ENCODE data around the gene PVALEF. TPM values are rescaled to one million over a fixed set of nuclear protein-coding genes. Genes with fewer than 3 reads are reported as not detected.

PVALEF gene
- total RNA-seq, 1 donor, result not detected

DNA sequence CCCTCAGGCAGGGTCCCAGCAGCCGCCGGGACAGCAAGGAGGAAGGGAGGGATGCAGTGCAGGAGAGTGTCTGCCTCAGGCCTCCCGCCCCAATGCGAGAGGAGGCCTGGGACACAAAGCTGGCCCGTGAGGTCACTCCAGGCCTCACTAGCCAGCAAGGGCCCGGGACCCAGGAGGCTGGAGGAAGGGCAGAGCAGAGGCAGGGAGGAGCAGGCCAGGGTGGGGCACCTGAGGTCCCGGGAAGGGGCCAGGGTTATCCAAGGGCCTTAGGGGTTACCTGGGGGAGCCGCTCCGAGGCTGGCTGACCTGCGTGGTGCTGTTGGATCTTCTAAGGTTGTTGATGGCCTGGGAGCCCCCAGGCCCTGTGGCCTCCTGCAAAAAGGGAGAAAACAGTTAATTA is 43.3 kb downstream of the PVALEF start:
- Histone ChIP-seq H2AFZ (ENCODE audit: low read length) (no peak overlapping the region), H3K79me2 (ENCODE audit: insufficient read depth, low read length) (no peaks in the 10 kb centered on the region), H3K27me3 (ENCODE audit: insufficient read depth, low read length) (no peaks in the 10 kb centered on the region), H3K4me1 (ENCODE audit: insufficient read depth, low read length) (peaks cover 10% of the 10 kb centered on the region), H3K36me3 (ENCODE audit: insufficient read depth, low read length) (no peaks in the 10 kb centered on the region), H4K20me1 (ENCODE audit: insufficient read depth, low read length) (peaks cover 4% of the 10 kb centered on the region), H3K4me2 (ENCODE audit: insufficient read depth, low read length) (no peak overlapping the region), H3K4me3 (ENCODE audit: insufficient read depth, low read length) (no peak overlapping the region), H3K27ac (ENCODE audit: low read depth, low read length) (no peak overlapping the region), H3K9me3 (ENCODE audit: low read depth, low read length) (no peaks in the 10 kb centered on the region)
- DNase-seq (ENCODE audit: insufficient read length, low spot score, missing footprints), result peak; percentile 77
- TF ChIP-seq, protein P1, sequence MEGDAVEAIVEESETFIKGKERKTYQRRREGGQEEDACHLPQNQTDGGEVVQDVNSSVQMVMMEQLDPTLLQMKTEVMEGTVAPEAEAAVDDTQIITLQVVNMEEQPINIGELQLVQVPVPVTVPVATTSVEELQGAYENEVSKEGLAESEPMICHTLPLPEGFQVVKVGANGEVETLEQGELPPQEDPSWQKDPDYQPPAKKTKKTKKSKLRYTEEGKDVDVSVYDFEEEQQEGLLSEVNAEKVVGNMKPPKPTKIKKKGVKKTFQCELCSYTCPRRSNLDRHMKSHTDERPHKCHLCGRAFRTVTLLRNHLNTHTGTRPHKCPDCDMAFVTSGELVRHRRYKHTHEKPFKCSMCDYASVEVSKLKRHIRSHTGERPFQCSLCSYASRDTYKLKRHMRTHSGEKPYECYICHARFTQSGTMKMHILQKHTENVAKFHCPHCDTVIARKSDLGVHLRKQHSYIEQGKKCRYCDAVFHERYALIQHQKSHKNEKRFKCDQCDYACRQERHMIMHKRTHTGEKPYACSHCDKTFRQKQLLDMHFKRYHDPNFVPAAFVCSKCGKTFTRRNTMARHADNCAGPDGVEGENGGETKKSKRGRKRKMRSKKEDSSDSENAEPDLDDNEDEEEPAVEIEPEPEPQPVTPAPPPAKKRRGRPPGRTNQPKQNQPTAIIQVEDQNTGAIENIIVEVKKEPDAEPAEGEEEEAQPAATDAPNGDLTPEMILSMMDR (IDR thresholded peaks at IDR 0.05; ENCODE audit: extremely low read depth, low read depth, low read length), result no peak

DNA sequence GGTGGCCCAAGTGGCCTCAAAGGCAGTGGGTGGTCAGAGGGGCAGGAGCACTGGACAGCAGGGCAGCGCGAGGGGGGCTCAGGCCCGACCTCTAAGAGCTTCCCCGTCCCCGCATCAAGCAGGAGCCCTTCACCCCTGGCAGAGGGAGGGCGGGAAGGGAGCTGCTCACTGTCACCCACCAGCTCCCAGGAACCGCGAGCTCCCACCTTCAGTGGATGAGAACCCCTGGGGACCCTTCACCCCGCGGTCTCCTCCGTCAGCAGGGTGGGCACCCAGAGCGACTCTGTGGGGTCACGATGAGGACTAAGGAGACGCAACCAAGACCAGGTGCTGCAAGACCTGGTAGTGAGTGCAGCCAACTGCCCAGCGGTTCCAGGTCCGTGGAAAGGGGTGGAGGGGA is 43.8 kb downstream of the PVALEF start:
- Histone ChIP-seq H3K4me2 (ENCODE audit: insufficient read depth, low read length) (no peak overlapping the region), H3K4me1 (ENCODE audit: insufficient read depth, low read length) (peaks cover 10% of the 10 kb centered on the region), H3K27ac (ENCODE audit: low read depth, low read length) (no peak overlapping the region), H3K27me3 (ENCODE audit: insufficient read depth, low read length) (no peaks in the 10 kb centered on the region), H3K9me3 (ENCODE audit: low read depth, low read length) (no peaks in the 10 kb centered on the region), H3K79me2 (ENCODE audit: insufficient read depth, low read length) (no peaks in the 10 kb centered on the region), H3K4me3 (ENCODE audit: insufficient read depth, low read length) (no peak overlapping the region), H3K36me3 (ENCODE audit: insufficient read depth, low read length) (no peaks in the 10 kb centered on the region), H2AFZ (ENCODE audit: low read length) (no peak overlapping the region), H4K20me1 (ENCODE audit: insufficient read depth, low read length) (peaks cover 4% of the 10 kb centered on the region)
- DNase-seq (ENCODE audit: insufficient read length, low spot score, missing footprints), result peak; percentile 46
- TF ChIP-seq, protein P1 (IDR thresholded peaks at IDR 0.05; ENCODE audit: extremely low read depth, low read depth, low read length), result no peak

DNA sequence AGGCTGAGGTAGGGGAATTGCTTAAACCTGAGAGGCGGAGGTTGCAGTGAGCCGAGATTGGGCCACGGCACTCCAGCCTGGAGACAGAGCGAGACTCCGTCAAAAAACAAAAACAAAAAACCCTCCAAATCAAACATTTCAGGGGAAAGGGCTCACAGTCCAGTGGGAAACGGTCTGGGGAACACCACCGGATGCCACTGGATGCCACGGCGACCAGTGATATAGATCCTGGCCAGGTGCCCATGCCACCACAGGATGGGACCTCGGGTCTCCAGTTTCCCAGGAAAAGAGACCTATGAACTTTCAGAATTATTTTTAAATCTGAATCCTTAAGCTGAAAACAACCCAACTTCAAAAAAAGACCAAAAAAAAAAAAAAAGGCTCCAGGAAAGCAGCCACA is 45.2 kb downstream of the PVALEF start:
- Histone ChIP-seq H2AFZ (ENCODE audit: low read length) (peak overlapping the region; percentile 85), H3K27me3 (ENCODE audit: insufficient read depth, low read length) (no peaks in the 10 kb centered on the region), H3K9me3 (ENCODE audit: low read depth, low read length) (no peaks in the 10 kb centered on the region), H3K4me3 (ENCODE audit: insufficient read depth, low read length) (peak overlapping the region; percentile 47), H3K4me2 (ENCODE audit: insufficient read depth, low read length) (peak overlapping the region; percentile 73), H3K79me2 (ENCODE audit: insufficient read depth, low read length) (no peaks in the 10 kb centered on the region), H4K20me1 (ENCODE audit: insufficient read depth, low read length) (peaks cover 4% of the 10 kb centered on the region), H3K36me3 (ENCODE audit: insufficient read depth, low read length) (no peaks in the 10 kb centered on the region), H3K27ac (ENCODE audit: low read depth, low read length) (peak overlapping the region; percentile 56), H3K4me1 (ENCODE audit: insufficient read depth, low read length) (peaks cover 10% of the 10 kb centered on the region)
- TF ChIP-seq, protein P1 (IDR thresholded peaks at IDR 0.05; ENCODE audit: extremely low read depth, low read depth, low read length), result no peak
- DNase-seq (ENCODE audit: insufficient read length, low spot score, missing footprints), result peak; percentile 80

DNA sequence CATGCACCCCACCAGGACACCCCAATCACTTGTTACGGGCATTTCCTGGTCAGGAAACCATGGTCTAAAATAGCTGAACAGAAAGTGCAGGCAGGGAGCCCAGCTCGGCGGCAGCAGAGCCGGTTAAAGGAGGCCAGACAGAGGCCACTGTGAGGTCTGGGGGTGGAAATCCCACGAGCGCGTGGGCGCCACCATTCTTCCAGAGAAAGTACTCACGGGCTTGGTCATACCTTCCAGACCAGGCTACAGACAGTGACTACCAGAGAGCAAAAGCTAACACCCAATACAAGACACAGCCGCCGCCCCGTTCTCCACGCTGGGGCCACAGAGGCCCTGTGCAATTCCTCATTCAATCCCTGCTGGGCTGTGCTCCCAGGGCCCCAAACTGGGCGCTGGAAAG is 45.6 kb downstream of the PVALEF start:
- Histone ChIP-seq H4K20me1 (ENCODE audit: insufficient read depth, low read length) (peaks cover 4% of the 10 kb centered on the region), H3K4me2 (ENCODE audit: insufficient read depth, low read length) (peak overlapping the region; percentile 73), H3K36me3 (ENCODE audit: insufficient read depth, low read length) (no peaks in the 10 kb centered on the region), H2AFZ (ENCODE audit: low read length) (peak overlapping the region; percentile 85), H3K79me2 (ENCODE audit: insufficient read depth, low read length) (no peaks in the 10 kb centered on the region), H3K9me3 (ENCODE audit: low read depth, low read length) (no peaks in the 10 kb centered on the region), H3K4me1 (ENCODE audit: insufficient read depth, low read length) (peaks cover 10% of the 10 kb centered on the region), H3K4me3 (ENCODE audit: insufficient read depth, low read length) (peak overlapping the region; percentile 47), H3K27ac (ENCODE audit: low read depth, low read length) (peak overlapping the region; percentile 56), H3K27me3 (ENCODE audit: insufficient read depth, low read length) (no peaks in the 10 kb centered on the region)
- DNase-seq (ENCODE audit: insufficient read length, low spot score, missing footprints), result peak; percentile 97
- TF ChIP-seq, protein P1 (IDR thresholded peaks at IDR 0.05; ENCODE audit: extremely low read depth, low read depth, low read length), result no peak
